Lower leg skin (tissue), 3 donors: ENCODE data around the gene SZT2.

Experiments
- POLR2A ChIP-seq, 2 donors: fragments of 450-650 bp; IDR thresholded peaks; one replicate each; pipeline ENCODE4 v1.6.1; 2016 to 2017; ENCODE audit warnings: antibody characterized with exemption in 2 of 2, mild to moderate bottlenecking in 1 of 2, moderate library complexity in 1 of 2
- TF ChIP-seq, protein P1 (sequence below), 3 donors: fragments of 450-650 bp; IDR thresholded peaks; one replicate each; pipeline ENCODE4 v1.5.1; 2016; ENCODE audit warnings: antibody characterized with exemption in 3 of 3, mild to moderate bottlenecking in 3 of 3, moderate library complexity in 2 of 3

- TF ChIP-seq, protein P1, sequence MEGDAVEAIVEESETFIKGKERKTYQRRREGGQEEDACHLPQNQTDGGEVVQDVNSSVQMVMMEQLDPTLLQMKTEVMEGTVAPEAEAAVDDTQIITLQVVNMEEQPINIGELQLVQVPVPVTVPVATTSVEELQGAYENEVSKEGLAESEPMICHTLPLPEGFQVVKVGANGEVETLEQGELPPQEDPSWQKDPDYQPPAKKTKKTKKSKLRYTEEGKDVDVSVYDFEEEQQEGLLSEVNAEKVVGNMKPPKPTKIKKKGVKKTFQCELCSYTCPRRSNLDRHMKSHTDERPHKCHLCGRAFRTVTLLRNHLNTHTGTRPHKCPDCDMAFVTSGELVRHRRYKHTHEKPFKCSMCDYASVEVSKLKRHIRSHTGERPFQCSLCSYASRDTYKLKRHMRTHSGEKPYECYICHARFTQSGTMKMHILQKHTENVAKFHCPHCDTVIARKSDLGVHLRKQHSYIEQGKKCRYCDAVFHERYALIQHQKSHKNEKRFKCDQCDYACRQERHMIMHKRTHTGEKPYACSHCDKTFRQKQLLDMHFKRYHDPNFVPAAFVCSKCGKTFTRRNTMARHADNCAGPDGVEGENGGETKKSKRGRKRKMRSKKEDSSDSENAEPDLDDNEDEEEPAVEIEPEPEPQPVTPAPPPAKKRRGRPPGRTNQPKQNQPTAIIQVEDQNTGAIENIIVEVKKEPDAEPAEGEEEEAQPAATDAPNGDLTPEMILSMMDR (IDR thresholded peaks at IDR 0.05): no peak
- no peak for TF ChIP-seq POLR2A (IDR thresholded peaks at IDR 0.05)
These were observed 54.6 kb downstream of the SZT2 start for GRCh38 chr1:43444151-43444828.
